T-helper 17 cell (primary cell): ENCODE measurements around the gene CALML6. TPM values are rescaled to one million over a fixed set of nuclear protein-coding genes. Genes with fewer than 3 reads are reported as not detected.
"Not testable (repeated sequence)": the region's sequence is repeated elsewhere in the genome, so short reads cannot be mapped to it uniquely, and the experiment has no call there.

Experiments used
- ATAC-seq: fragments of 150-1000 bp; cut with Tn5 transposase; 2 replicates; pipeline ENCODE4 v1.10.0; 2021; ENCODE audit warnings: mild to moderate bottlenecking, moderate library complexity
- DNase-seq, 3 donors: peaks; one replicate each; pipeline versions ENCODE4 v3.0.0 to v3.0.0-alpha.2; 2020 to 2021
- H3K9me3 ChIP-seq: one replicate; pipeline ENCODE4 v1.7.0; 2013; ENCODE audit warnings: low read length, mild to moderate bottlenecking; ENCODE audit not compliant: control insufficient read depth, poor library complexity, severe bottlenecking
- H3K27ac Mint-ChIP-seq: one replicate; pipeline ENCODE4 v1.8.0; 2022; ENCODE audit warnings: mild to moderate bottlenecking, moderate library complexity, mixed read lengths
- H3K27me3 Mint-ChIP-seq: one replicate; pipeline ENCODE4 v1.8.0; 2022; ENCODE audit warnings: mixed read lengths
- H3K36me3 Mint-ChIP-seq: one replicate; pipeline ENCODE4 v1.8.0; 2022; ENCODE audit warnings: low read depth, mixed read lengths
- H3K4me1 Mint-ChIP-seq: one replicate; pipeline ENCODE4 v1.8.0; 2022; ENCODE audit warnings: mild to moderate bottlenecking, mixed read lengths
- H3K4me3 Mint-ChIP-seq: one replicate; pipeline ENCODE4 v1.8.0; 2022; ENCODE audit warnings: mild to moderate bottlenecking, moderate library complexity, mixed read lengths
- total RNA-seq, 4 donors: library from RNA in 2 of 4; stranded (reverse) in 2 of 4; gene quantifications; one replicate each; pipeline ENCODE4 v1.2.3 and lab custom pipeline; 2022 to 2026

CALML6 gene
- total RNA-seq, 2 donors from 2014 or later: 0.35 to 0.55 TPM

- Mint-ChIP-seq H3K27ac (peak overlapping the region; percentile 89), H3K4me3 (peak overlapping the region; percentile 68), H3K27me3 (no peaks in the 10 kb centered on the region), H3K36me3 (peaks cover 6% of the 10 kb centered on the region), H3K4me1 (peaks cover 57% of the 10 kb centered on the region)
- peaks cover 3% of the 10 kb centered on the region for H3K9me3 ChIP-seq
- DNase-seq: no peak
- ATAC-seq: peak; percentile 20
Observed at GRCh38 chr1:1883092-1883873, 31.8 kb upstream of the CALML6 start.

GRCh38 chr1:1883890-1884289 lies 31.2 kb upstream of the CALML6 start:
- H3K4me3 Mint-ChIP-seq: peak overlapping the region; percentile 39
- peak; percentile 2 for ATAC-seq
- peak overlapping the region; percentile 89 for H3K27ac Mint-ChIP-seq

GRCh38 chr1:1889090-1889750 lies 25.8 kb upstream of the CALML6 start:
- no peak for DNase-seq
- peaks cover 41% of the 10 kb centered on the region for H3K4me1 Mint-ChIP-seq
- no peak for ATAC-seq

More at GRCh38 chr1:1883890-1884289, 31.2 kb upstream of the CALML6 start:
- not testable (repeated sequence) for H3K36me3 Mint-ChIP-seq, H3K9me3 ChIP-seq, H3K27me3 Mint-ChIP-seq, DNase-seq
- peaks cover 56% of the 10 kb centered on the region for H3K4me1 Mint-ChIP-seq

GRCh38 chr1:1889847-1890505 lies 25.1 kb upstream of the CALML6 start:
- Mint-ChIP-seq H3K4me3 (peak overlapping the region; percentile 87), H3K4me1 (peaks cover 45% of the 10 kb centered on the region), H3K27ac (peak overlapping the region; percentile 92), H3K27me3 (no peaks in the 10 kb centered on the region), H3K36me3 (peaks cover 4% of the 10 kb centered on the region)
- no peaks in the 10 kb centered on the region for H3K9me3 ChIP-seq
- DNase-seq: peak in 2 of 3 donors; percentile 31 to 40
- ATAC-seq: peak; percentile 21

More at GRCh38 chr1:1889090-1889750, 25.8 kb upstream of the CALML6 start:
- H3K36me3 Mint-ChIP-seq: peaks cover 4% of the 10 kb centered on the region
- H3K27me3 Mint-ChIP-seq: no peaks in the 10 kb centered on the region
- peak overlapping the region; percentile 87 for H3K4me3 Mint-ChIP-seq
- H3K27ac Mint-ChIP-seq: peak overlapping the region; percentile 92
- no peaks in the 10 kb centered on the region for H3K9me3 ChIP-seq

GRCh38 chr1:1890506-1891348 lies 24.3 kb upstream of the CALML6 start, which contains the start of gene GNB1:
TSS of gene GNB1 (minus strand) at chr1:1891087. CDS start at chr1:1825453, 65,634 bp downstream.
- H3K9me3 ChIP-seq: no peaks in the 10 kb centered on the region
- Mint-ChIP-seq H3K27ac (peak within 1 kb of the TSS; percentile 97), H3K4me3 (peak within 1 kb of the TSS; percentile 97), H3K4me1 (peaks cover 50% of the 10 kb centered on the region), H3K27me3 (no peaks in the 10 kb centered on the region), H3K36me3 (peaks cover 4% of the 10 kb centered on the region)
- peak; percentile 86 to 90 (median 89) for DNase-seq
- peak; percentile 76 for ATAC-seq

GRCh38 chr1:1891349-1892078 lies 23.5 kb upstream of the CALML6 start:
- Mint-ChIP-seq H3K4me1 (peaks cover 50% of the 10 kb centered on the region), H3K27ac (peak overlapping the region; percentile 97)

GRCh38 chr1:1892079-1892762 lies 22.8 kb upstream of the CALML6 start:
- H3K4me1 Mint-ChIP-seq: peaks cover 47% of the 10 kb centered on the region
- ATAC-seq (no peak), DNase-seq (no peak)
- peaks cover 4% of the 10 kb centered on the region for H3K36me3 Mint-ChIP-seq
- no peaks in the 10 kb centered on the region for H3K9me3 ChIP-seq
- H3K27me3 Mint-ChIP-seq: no peaks in the 10 kb centered on the region
- H3K4me3 Mint-ChIP-seq: peak overlapping the region; percentile 97
- peak overlapping the region; percentile 97 for H3K27ac Mint-ChIP-seq

More at GRCh38 chr1:1891349-1892078, 23.5 kb upstream of the CALML6 start:
- H3K36me3 Mint-ChIP-seq: peaks cover 4% of the 10 kb centered on the region
- H3K4me3 Mint-ChIP-seq: peak overlapping the region; percentile 97
- DNase-seq: peak; percentile 51 to 90 (median 78)
- peak; percentile 59 for ATAC-seq
- H3K27me3 Mint-ChIP-seq: no peaks in the 10 kb centered on the region
- H3K9me3 ChIP-seq: no peaks in the 10 kb centered on the region

- peak overlapping the region; percentile 97 for H3K4me3 Mint-ChIP-seq
- H3K27ac Mint-ChIP-seq: peak overlapping the region; percentile 97
- H3K36me3 Mint-ChIP-seq: peaks cover 4% of the 10 kb centered on the region
- no peaks in the 10 kb centered on the region for H3K27me3 Mint-ChIP-seq
- peaks cover 44% of the 10 kb centered on the region for H3K4me1 Mint-ChIP-seq
- ATAC-seq: no peak
- no peaks in the 10 kb centered on the region for H3K9me3 ChIP-seq
- DNase-seq: no peak
Observed at GRCh38 chr1:1892763-1893120, 22.3 kb upstream of the CALML6 start.

- peak overlapping the region; percentile 97 for H3K4me3 Mint-ChIP-seq
- ATAC-seq (no peak), DNase-seq (no peak)
- H3K27ac Mint-ChIP-seq: peak overlapping the region; percentile 97
- no peaks in the 10 kb centered on the region for H3K27me3 Mint-ChIP-seq
- peaks cover 37% of the 10 kb centered on the region for H3K4me1 Mint-ChIP-seq
- peaks cover 4% of the 10 kb centered on the region for H3K36me3 Mint-ChIP-seq
- no peaks in the 10 kb centered on the region for H3K9me3 ChIP-seq
Observed at GRCh38 chr1:1893291-1893985, 21.6 kb upstream of the CALML6 start.

GRCh38 chr1:1893997-1894353 lies 21.1 kb upstream of the CALML6 start:
- H3K9me3 ChIP-seq: no peaks in the 10 kb centered on the region
- DNase-seq: no peak
- H3K36me3 Mint-ChIP-seq: peaks cover 4% of the 10 kb centered on the region
- H3K4me1 Mint-ChIP-seq: peaks cover 34% of the 10 kb centered on the region
- no peak for ATAC-seq
- peak overlapping the region; percentile 89 for H3K27ac Mint-ChIP-seq
- no peaks in the 10 kb centered on the region for H3K27me3 Mint-ChIP-seq
- no peak overlapping the region for H3K4me3 Mint-ChIP-seq

GRCh38 chr1:1894354-1895059 lies 20.6 kb upstream of the CALML6 start:
- Mint-ChIP-seq H3K27ac (peak overlapping the region; percentile 89), H3K36me3 (peaks cover 4% of the 10 kb centered on the region), H3K27me3 (no peaks in the 10 kb centered on the region), H3K4me1 (peaks cover 31% of the 10 kb centered on the region), H3K4me3 (peak overlapping the region; percentile 88)
- no peak for DNase-seq
- no peaks in the 10 kb centered on the region for H3K9me3 ChIP-seq
- ATAC-seq: no peak
